Lower leg skin (tissue), 4 donors: ENCODE results near the gene PEX5L. TPM values are rescaled to one million over a fixed set of nuclear protein-coding genes. Genes with fewer than 3 reads are reported as not detected.

ENCODE experiments used
- DNase-seq, 2 donors: peaks; one replicate each; pipeline ENCODE4 v3.0.0-alpha.2; 2019; ENCODE audit warnings: low spot score in 2 of 2
- H3K4me3 ChIP-seq: fragments of 200-600 bp; sonication (generic); 2 replicates; pipeline ENCODE4 v1.5.1; 2017; ENCODE audit warnings: mild to moderate bottlenecking, low read depth; ENCODE audit not compliant: poor library complexity, severe bottlenecking
- POLR2A ChIP-seq, 2 donors: fragments of 450-650 bp; IDR thresholded peaks; one replicate each; pipeline ENCODE4 v1.6.1; 2016 to 2017; ENCODE audit warnings: antibody characterized with exemption in 2 of 2, mild to moderate bottlenecking in 1 of 2, moderate library complexity in 1 of 2
- WGBS, 2 donors: methylation state at CpG; one replicate each; pipeline ENCODE4 v1.1.5; 2018; 5-methylcytosine and 5-hydroxymethylcytosine counted together
- intact Hi-C: fragments of 100-400 bp; cut with DNase I; formaldehyde crosslinking; loops from one replicate; pipeline ENCODE4 v1.15.0; 2023; ENCODE audit warnings: low total_unique reads
- total RNA-seq, 4 donors: library from RNA; depleted of rRNA; stranded (reverse); fragments of >200 nt; gene quantifications; one replicate each; pipeline ENCODE4 v1.1.0, GENCODE V29; 2016
- TF ChIP-seq, protein P1 (sequence below), 3 donors: fragments of 450-650 bp; IDR thresholded peaks; one replicate each; pipeline ENCODE4 v1.5.1; 2016; ENCODE audit warnings: antibody characterized with exemption in 3 of 3, mild to moderate bottlenecking in 3 of 3, moderate library complexity in 2 of 3

The PEX5L gene
- total RNA-seq, 4 donors from 2014 or later, result not detected

DNA sequence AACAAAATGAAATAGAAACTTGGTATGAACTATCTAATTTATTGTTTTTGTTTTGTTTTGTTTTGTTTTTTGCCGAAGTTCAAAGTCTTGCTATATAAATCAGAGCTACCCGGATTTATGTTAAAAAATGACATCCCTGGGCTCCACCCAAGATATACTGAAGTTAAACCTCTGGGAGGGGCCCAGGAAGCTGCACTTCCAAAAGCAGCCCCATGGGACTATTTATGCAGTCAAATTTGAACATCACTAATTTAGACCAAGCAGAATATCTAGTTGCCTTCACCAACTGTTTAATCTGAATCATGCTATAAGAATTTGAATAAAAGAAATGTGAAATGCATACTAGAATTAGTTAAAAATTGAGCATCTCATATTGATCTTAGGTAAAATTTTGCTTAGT, 32.2 kb downstream of the PEX5L start:
- DNase-seq, result no peak
- no peak overlapping the region for H3K4me3 ChIP-seq
- TF ChIP-seq, protein P1, sequence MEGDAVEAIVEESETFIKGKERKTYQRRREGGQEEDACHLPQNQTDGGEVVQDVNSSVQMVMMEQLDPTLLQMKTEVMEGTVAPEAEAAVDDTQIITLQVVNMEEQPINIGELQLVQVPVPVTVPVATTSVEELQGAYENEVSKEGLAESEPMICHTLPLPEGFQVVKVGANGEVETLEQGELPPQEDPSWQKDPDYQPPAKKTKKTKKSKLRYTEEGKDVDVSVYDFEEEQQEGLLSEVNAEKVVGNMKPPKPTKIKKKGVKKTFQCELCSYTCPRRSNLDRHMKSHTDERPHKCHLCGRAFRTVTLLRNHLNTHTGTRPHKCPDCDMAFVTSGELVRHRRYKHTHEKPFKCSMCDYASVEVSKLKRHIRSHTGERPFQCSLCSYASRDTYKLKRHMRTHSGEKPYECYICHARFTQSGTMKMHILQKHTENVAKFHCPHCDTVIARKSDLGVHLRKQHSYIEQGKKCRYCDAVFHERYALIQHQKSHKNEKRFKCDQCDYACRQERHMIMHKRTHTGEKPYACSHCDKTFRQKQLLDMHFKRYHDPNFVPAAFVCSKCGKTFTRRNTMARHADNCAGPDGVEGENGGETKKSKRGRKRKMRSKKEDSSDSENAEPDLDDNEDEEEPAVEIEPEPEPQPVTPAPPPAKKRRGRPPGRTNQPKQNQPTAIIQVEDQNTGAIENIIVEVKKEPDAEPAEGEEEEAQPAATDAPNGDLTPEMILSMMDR (IDR thresholded peaks at IDR 0.05), result no peak
- no peak for TF ChIP-seq POLR2A (IDR thresholded peaks at IDR 0.05)
- 80 to 82% methylated on average over 2 of the region's 2 CpGs for WGBS, 2 donors
- intact Hi-C loops, result no loop called here

DNA sequence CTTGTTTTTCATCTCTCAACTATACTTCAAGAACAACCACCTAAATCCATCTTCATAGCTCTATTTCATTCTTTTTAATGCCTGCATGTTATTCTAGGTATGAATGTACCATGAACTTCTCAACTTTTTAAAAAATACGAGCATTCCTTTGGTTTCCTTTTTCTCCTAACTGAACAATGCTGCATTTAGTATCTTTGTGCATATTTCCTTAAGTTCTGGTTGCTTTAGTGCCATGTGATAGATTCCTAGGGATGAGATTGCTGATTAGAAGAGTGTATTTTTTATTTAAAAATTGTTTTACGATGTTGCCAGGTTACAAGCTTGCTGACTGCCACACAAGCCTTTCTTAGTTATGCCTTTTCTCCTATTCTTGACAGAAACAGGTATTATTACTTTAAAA, 34.7 kb downstream of the PEX5L start:
- TF ChIP-seq, protein P1 (IDR thresholded peaks at IDR 0.05), result no peak
- no peak for TF ChIP-seq POLR2A (IDR thresholded peaks at IDR 0.05)
- H3K4me3 ChIP-seq, result no peak overlapping the region
- intact Hi-C loops, result no loop called here
- DNase-seq, result no peak
- 77 to 82% methylated on average over 2 of the region's 2 CpGs for WGBS, 2 donors

DNA sequence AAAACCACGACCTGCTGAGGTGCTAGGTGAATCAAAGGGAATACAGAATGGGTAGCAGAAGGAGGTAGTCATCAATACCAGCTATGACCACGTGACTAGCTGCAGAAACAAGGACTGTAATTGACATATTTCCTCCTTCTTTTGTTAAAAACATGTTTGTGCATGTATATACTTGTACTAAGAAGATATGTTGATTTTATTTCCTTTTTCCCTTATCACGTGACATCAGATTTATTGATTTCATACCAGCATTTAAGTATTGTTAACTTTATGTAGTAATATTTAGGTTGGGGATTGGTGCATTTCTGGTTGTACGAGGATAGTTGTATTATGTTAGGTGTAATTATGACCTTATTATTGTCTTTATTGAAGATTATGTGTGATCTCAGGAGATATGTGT, 36.2 kb downstream of the PEX5L start:
- H3K4me3 ChIP-seq, result no peak overlapping the region
- intact Hi-C loops, result no loop called here
- TF ChIP-seq, protein P1 (IDR thresholded peaks at IDR 0.05), result no peak
- no peak for DNase-seq
- 66 to 69% methylated on average over 4 of the region's 4 CpGs for WGBS, 2 donors

DNA sequence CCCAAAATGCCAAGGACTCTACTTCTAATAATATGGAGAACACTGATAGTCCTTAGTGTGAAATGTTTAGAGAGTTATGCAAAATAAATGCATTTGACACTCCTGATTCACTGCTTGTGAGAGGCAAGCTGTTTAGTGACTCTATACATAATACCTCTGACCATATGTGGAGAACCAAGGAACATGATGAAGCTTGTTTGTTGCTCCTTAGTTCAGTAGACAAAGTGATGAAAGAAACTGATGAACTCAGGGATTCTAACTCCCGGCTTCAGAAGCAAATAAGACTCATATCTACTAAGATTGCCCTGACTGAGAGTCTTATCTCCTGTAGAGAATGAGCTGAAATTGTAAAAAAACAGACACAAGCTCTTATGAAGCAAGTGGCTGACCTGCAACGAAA, 41.3 kb downstream of the PEX5L start:
- WGBS, 2 donors, result 75 to 85% methylated on average over 2 of the region's 2 CpGs
- DNase-seq, result no peak

DNA sequence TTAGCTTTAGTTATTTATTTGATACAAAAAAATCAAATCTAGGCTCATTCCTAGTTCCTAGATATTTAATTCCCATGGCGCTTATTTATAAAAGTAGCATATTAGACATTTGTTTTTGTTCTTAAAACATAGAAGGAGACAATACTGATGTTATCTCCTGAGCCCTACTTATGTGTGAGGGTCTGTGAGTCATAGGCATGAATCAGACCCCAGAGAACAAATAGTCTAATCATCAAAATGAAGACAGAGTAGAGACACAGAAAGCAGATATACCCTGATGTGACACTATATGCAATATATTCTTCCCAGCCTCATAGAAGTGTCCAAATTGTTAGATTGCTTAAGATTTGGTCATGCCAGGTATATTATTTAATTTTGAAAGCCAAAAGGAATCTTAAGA, 44.9 kb downstream of the PEX5L start:
- intact Hi-C loops, result no loop called here
- TF ChIP-seq, protein P1 (IDR thresholded peaks at IDR 0.05), result no peak
- TF ChIP-seq POLR2A (IDR thresholded peaks at IDR 0.05), result no peak
- no peak overlapping the region for H3K4me3 ChIP-seq
- no peak for DNase-seq
- 86 to 93% methylated on average over 1 of the region's 1 CpG for WGBS, 2 donors

More for the DNA sequence above, 41.3 kb downstream of the PEX5L start:
- TF ChIP-seq, protein P1 (IDR thresholded peaks at IDR 0.05), result no peak
- TF ChIP-seq POLR2A (IDR thresholded peaks at IDR 0.05), result no peak
- H3K4me3 ChIP-seq, result no peak overlapping the region
- intact Hi-C loops, result no loop called here

DNA sequence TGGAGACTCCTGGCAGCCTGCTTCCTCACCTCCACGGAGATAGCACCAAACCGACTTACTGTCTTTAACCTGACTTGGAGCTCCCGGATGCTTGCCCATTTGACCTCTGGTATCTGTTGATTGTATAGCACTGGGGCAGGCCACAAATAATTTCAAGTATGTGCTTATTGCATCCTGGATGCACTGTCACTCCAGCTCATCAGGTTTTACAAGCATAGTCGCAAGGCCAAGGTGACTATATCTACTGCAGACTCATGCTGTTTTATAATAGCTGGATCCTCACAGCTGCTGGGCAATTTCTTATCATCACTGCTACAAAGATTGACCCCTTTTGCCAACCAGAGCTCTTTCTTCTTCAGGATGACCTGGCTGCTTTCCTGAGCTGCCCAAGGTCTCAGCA, 45.6 kb downstream of the PEX5L start:
- intact Hi-C loops, result no loop called here
- TF ChIP-seq, protein P1 (IDR thresholded peaks at IDR 0.05), result no peak
- TF ChIP-seq POLR2A (IDR thresholded peaks at IDR 0.05), result no peak
- 76 to 90% methylated on average over 4 of the region's 4 CpGs for WGBS, 2 donors
- no peak for DNase-seq
- no peak overlapping the region for H3K4me3 ChIP-seq
